ENCODE results near the gene PALD1. TPM values are rescaled to one million over a fixed set of nuclear protein-coding genes. Genes with fewer than 3 reads are reported as not detected.

PALD1 gene
- total RNA-seq, 1 donor from 2014 or later: 0.10 TPM

DNA sequence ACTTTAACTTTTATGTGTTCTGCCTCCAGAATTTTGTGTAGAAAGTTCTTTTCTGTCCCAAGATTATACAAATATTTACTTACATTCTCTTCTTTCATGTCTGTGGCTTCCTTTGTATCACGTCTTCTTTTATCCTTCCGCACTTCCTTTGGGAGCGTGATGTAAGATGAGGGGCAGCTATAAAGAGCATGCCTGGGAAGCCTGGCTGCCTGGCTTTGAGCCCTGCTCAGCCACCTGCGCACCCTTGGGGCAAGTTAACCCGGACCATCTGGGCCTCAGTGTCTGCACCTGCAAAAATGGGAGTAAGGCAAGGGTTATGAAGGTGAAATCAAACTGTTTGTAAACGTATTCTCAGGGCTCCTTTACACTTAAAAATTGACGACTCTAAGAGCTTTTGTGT lies 25.2 kb downstream of the PALD1 start:
- intact Hi-C loops (cut with micrococcal nuclease): no loop called here

DNA sequence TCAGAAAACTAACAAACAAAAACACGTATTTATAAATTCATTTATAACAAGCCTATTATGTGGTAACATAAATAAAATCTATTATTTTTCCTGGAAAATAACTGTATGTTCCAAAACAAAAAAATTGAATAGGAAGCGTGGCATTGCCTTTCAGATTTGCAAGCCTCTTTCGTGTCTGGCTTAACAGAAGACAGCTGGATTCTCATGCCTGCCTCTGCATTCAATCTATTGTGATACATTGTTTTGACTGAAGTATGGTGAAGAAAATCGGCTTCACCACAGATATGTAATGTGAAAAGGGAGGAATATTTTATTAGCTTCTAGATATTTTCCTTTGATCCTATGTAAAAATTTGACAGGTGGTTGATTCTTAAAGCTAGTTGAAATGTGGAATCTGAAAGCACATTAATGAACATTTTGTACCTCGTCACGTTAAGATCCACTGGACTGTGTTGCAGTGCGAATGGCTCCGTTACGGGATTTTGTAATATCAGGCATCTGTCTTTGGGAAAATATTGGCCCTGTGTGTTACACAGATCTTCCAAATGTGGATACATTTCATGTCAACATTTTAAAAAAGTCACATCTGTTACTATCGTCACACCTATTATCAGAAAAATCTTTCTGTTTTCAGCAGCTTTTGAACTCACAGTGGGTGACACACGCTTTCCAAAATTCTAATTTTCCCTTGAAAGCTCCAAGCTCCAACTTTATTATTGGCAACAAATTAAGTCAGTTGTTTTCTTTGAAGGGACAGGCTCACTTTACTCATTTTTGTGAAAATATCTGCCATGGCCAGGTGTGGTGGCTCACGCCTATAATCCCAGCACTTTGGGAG lies 26.2 kb downstream of the PALD1 start:
- intact Hi-C loops (cut with micrococcal nuclease): no loop called here

DNA sequence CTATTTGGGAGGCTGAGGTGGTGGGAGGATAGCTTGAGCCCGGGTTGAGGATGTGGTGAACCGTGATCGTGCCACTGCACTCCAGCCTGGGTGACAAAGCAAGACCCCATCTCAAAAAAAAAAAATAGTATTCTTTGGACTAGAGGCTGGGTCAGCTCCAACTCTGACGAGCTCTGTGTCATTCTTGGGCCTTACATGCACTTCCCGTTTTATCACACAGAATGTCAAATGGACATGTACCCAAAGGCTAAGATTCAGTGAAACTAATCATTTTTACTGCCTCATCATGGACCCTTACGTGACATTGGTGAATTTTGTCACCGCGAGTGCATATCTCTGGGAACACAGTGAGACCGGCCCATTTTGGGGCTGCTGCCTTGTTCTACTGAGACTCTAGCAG lies 27.3 kb downstream of the PALD1 start:
- intact Hi-C loops (cut with micrococcal nuclease): no loop called here

DNA sequence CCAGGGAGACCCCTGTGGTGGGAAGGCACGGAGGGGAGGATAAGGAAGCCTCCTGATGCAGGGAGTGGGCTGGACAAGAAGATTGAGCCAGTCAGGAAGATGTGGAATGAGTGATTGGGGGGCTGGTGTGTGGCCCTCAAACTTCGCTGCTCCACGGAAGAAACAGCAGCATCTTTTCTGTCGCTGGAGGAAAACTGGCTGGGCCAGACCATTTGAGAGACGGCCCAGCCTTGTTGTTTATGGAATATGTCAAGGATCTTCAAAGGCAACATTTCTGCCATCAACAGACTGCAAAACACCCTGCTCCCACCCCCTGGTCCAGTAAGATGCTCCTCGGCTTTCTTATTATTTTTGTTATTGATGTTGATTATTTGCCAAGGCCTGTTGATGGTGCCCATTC lies 29.4 kb downstream of the PALD1 start:
- intact Hi-C loops (cut with micrococcal nuclease): no loop called here

DNA sequence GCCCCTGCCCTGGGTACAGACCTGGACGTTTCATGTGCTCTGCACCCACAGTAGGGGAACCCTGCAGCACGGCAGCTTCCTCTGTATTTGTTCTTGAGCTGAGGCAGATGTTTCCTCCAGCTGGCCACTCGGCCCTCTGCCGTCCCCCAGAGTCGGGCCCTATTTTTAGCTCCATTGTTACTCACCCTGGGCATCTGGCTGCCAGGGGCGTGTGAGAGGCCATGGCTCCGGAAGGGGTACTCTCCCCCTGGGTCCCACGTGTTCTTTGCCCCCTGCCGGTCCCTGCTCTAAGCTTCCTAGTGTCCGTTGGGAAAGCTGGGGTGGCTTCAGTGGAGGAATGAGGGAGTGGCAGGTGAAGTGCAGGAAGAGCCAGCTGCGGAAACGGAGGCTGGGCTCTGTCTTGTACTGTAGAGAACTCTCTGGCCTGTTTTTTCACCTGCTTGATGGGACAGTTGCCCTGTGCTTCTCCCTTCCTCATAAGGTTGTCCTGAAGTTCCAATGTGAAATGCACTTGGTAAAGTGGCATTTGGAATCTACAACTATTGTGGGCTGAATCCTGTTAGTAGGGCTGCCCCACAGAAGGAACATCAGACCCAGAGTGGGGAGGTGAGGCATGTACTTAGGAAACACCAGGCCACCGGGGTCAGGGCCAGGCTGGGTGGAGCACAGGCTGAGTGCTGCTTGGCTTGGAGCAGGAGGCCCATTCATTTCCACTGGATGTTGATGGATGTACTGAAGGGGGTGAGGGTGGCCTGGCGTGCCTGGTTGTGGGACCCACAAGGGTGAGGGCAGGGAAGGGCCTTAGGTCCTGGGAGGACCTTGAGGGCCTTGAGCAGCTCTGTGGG lies 30.6 kb downstream of the PALD1 start:
- intact Hi-C loops (cut with micrococcal nuclease): no loop called here

DNA sequence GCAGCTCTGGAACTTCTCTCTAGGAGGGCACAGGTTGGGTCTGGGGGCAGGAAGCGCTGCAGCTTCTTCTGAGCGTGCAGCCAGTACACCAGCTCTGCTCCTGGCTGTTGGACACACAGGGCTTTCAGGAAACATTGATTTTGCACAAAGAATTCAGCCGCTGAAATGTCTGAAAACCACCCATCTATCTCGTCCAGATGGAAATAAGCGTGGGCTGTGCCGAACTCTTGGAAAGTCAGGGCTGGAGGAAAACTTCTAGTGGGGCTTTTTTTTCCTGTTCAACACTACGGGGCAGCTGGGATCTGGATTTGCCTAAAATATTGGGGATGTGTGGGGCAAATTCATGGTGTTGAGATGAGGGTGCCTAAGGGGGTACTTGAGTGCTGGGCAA lies 31.2 kb downstream of the PALD1 start:
- intact Hi-C loops (cut with micrococcal nuclease): no loop called here

DNA sequence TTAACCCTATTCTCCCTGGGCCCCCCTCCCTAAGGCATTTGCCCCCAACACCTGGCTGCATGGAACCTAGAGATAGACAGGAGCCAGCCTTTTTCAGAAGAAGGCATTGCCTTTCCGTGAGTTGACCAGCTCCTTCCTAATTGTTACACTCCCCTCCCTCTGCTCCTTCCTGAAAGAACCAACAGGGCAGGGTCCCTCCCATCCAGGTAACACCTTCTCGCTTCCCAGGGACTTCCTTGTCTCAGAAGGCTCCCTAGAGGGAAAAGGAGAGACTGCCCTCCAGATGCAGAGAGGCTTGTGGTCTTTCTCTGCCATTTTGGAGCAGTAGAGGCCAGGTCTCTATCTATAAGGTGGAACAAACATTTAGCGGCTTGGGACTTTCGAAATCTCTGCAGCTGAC lies 31.9 kb downstream of the PALD1 start:
- intact Hi-C loops (cut with micrococcal nuclease): no loop called here

DNA sequence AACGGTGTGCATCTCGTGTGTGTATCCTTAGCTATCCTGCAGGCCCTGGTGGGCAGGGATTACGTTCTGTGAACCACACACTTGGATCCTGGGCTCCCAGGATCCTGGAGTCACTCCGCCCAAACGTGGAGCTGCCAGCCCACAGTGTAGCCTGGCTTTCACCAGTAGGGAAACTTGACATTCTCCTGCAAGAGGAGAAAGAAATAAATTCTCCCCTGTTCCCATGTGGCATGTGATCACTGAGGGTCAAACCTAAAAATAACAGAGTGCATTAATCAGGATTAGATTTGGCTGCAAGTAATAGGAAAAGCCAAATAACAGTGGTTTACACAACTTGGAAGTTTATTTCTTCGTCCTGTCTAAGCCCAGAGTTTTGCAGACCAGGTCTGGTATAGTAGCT lies 32.3 kb downstream of the PALD1 start:
- intact Hi-C loops (cut with micrococcal nuclease): no loop called here

DNA sequence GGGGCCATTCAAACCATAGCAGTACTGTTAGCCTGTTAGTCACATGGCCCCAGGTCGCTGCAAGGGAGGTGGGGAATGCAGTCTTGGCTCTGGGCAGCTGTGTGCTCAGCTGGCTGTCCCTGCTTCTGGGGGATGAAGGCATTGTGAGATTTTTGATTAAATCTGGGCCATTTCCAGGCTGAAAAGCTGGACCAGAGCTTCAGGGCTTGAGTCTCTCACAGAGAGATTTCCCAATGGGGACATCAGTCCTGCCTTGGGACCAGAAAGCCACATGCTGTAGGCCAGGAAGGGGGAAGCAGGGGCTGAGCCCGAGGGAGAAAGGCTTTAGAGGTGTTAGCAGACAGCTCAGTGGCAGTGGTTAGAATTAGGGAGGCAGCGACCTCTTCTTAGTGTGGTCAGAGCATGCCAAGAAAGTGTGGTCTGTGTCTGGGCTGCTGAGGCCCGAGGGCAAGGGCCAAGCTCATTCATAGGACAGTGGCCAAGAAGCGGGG lies 33.6 kb downstream of the PALD1 start:
- intact Hi-C loops (cut with micrococcal nuclease): no loop called here

DNA sequence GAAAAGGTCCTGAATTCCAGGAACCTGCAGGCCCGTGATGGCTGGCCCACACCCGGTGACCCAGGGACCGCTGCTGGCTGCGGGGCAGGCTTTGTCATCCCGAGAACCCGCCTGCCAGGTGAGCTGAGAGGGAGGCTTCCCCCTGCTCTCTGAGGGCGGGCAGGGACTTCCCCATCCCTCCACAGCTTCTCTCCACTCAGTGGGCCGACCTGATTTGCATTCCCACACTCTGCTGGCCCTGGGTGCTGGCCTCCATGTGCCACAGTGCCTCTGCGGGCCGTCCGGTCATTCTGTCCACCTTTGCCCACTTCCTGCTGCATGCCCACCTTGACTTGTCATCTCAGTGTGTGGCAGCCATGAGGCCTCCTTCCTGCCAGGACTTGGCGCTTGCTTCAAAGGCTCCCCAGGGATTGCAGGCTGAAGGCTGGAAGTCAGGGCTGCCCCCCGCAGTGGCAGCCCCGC lies 35.3 kb downstream of the PALD1 start:
- intact Hi-C loops (cut with micrococcal nuclease): no loop called here

DNA sequence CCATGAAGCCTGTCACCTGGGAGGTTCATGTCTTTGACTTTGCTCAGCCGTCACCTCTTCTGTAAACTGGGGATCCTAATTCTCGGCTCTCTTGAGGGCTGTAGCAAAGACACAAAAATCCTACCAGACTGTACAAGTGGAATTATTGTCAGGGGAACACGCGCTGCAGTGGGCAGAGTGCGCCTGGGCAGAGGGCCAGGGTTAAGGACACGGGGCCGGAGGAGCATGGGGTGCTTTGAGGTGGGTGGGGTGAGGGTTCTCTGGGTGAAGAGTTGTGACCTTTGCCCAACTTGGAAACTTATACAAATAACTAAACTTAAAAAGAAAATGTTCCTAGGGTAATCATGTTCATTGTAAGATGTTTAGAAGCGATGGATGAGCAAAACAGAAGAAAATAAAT lies 36.0 kb downstream of the PALD1 start:
- intact Hi-C loops (cut with micrococcal nuclease): no loop called here

DNA sequence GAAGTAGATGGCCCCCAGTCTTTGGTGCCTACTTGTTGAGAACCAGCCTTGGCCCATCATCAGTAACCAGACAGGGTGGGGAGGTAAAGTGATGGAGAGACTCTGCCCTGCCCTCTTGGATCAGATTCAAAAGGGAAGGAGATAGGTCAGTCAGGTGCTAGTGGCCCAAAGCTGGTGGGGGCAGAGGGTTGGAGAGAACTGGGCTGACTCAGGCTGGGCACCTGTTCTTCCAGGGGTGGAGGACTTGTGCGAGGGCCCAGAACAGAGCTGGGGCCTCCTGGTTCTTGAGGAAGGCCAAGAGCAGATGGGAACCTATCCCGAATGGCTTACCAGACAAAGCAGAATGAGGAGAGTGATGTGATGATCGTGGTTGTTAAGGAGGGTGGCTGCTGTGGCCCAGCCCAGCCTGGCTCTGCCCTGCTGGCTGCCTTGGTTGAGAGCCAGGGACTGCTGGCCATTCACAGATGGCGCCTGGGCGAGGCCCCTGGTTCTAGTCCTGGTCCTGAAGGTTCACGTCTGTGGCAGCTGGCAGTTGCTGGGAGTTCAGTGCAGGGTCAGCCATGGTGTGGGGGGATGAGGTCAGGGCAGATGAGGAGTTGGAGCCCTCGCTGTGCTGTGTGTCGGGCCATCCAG lies 36.6 kb downstream of the PALD1 start:
- intact Hi-C loops (cut with micrococcal nuclease): no loop called here

DNA sequence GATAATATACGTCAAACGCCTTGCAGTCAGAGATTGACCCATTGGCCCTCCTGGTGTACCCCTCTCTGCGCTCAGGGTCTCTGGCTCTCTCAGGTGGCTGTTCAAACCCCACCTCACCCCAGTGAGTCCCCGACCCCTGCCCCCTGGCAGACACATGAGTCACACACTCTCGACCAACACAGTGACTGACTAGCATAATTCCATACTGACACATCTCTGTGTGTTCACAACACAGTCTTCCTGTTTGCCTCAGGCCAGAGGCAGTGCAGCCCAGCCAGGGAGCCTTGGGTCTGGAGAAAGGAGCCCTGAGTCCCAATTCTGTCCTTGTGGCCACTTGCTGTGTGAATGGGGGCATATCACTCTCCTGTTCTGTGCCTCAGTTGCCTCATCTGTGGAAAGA lies 40.1 kb downstream of the PALD1 start:
- intact Hi-C loops (cut with micrococcal nuclease): no loop called here

DNA sequence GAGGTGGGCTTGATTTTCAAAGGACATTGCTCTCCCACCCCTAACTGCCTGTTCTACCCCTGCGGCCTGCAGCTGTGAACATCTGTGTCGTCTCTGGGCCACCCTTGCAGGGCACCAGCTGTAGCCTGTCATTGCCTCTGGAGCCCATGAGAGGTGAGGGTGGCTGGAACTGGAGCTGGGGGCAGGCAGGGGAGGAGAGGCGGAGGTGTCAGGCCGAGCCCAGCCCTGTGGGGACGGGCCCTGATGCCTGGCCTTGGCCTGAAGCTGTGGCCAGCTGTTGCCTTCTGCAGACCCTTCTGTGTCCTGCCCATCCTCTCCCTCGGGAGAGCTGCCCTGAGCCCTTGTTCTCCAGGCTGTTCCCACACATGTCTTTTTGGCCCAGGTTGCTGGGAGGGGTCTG lies 44.5 kb downstream of the PALD1 start:
- intact Hi-C loops (cut with micrococcal nuclease): no loop called here

DNA sequence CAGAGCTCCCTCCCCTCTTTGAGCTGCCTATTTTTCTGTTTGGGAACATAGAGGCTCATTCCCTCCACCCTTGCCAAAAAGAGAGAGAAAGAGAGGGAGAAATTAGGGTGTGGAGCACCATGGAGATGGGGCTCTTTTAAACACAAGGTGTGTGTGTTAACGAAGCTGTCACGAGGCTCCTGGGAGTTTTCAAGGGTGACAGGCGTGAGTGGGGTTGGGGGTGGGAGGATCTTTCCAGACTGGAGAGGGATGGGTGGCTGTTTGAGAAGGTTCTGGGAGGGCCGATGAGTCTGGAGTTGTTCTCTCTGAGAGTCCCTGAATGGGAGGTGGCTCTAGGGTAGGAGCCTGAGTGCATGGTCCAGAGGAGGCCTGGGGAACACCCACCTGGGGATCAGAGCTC lies 45.0 kb downstream of the PALD1 start:
- intact Hi-C loops (cut with micrococcal nuclease): no loop called here

DNA sequence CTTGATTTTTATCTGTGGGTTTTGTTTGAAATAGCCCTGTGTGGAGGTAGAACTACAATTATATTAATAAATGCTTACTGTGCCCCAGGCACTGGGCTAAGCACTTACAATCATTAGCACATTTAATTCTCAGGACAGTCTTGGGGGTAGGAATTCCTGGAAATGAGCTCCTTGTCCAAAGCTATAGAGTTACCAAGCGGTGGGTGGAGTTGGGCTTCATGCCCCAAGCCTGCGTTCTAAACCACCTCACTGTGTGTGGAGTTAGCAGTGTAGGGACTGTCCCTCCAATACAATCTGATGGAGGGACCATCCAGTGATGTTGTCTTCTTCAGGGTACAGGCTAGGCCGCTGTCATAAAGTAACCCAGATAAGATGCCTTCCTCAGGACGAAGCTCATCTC lies 49.7 kb downstream of the PALD1 start:
- intact Hi-C loops (cut with micrococcal nuclease): no loop called here

DNA sequence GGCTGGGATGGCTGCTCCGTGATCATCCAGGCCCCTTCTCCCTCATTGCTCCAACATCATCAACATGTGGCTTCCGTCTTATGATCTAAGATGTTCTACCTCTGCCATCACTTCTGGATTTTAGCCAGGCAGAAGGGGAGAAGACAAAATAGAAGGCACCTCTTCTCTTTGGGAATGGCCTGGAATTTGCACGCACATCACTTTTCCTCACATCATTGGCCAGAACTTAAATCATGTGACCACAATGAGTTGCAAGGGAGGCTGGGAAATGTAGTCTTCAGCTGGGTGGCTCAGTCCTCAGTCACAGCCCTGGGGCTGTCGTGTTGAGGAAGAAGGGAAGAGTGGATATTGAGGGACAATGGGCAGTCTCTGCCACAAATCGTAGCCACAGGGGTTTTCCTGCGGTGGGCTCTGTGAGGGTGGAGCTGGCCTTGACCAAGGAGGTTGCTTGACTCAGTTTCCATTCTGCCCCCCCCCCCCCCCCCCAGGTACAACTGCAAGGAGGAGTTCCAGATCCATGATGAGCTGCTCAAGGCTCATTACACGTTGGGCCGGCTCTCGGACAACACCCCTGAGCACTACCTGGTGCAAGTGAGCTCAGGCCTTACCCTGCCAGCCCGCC lies 50.3 kb downstream of the PALD1 start:
- intact Hi-C loops (cut with micrococcal nuclease): no loop called here

DNA sequence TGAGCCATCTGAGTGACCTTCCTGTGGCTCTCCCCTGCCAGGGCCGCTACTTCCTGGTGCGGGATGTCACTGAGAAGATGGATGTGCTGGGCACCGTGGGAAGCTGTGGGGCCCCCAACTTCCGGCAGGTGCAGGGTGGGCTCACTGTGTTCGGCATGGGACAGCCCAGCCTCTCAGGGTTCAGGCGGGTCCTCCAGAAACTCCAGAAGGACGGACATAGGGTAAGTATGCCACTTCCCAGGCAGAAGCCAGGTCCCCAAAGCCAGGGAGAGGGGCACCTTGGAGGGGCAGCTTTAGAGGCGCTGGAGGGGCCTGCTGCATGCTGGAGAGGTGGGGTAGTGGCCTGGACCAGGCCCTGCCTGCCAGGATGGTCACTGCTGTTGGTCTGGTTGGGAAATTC lies 51.3 kb downstream of the PALD1 start:
- intact Hi-C loops (cut with micrococcal nuclease): no loop called here

DNA sequence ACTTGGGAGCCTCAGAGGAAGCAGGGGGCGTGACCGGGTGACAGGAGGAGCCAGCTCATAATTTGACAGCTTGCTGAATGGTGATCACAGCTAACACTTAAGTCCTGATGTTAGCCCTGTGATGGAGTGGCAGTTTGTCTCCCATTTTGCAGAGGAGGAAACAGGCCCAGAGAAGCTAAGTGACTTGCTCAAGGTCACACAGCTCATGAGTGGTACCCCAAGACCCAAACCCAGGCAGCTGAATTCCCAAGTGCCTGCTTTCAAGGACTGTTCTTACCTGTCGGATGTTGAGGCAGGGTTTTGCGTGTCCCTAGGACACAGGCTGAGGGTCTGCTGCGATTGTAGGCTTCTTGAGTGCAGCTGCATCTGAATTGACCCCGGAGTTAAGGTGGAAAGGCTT lies 51.7 kb downstream of the PALD1 start:
- intact Hi-C loops (cut with micrococcal nuclease): no loop called here

DNA sequence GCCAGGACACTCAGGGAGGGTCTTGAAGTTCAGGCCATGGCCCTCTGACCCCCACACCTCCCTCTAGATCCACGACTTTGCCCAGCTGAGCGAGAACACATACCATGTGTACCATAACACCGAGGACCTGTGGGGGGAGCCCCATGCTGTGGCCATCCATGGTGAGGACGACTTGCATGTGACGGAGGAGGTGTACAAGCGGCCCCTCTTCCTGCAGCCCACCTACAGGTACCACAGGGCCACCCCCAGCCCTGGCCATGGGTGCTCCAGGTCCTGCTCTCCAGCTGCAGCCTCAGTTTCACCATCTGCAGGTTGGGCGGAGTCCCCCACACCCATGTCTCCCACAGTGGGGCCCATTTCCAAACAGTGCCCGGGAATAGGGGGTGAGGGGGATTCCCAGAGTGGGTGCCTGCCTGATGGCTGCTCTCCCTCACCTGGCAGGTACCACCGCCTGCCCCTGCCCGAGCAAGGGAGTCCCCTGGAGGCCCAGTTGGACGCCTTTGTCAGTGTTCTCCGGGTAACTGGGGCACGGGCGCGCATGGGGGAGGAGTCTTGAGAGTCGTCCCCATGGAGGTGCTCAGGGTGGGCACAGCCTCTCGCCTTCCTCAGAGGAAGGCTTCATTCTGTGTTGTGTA lies 54.1 kb downstream of the PALD1 start:
- intact Hi-C loops (cut with micrococcal nuclease): no loop called here

DNA sequence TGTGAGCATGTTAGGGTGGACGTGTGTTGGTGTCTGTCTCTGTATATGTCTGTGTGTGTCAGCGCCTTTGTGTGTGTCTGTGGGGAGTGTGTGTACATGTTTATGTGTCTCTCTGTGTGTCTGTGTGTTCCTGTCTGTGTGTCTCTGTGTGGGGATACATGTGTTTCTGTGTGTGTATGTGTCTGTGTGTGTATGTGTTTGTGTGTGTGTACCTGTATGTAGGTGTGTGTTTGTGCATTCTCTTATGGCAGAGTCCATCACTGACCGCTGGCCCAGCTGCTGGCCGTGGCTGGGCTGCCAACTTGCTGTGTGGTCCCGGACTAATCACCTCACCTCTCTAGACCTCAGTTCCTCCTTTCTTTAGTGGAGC lies 54.6 kb downstream of the PALD1 start:
- intact Hi-C loops (cut with micrococcal nuclease): no loop called here

All from T-helper 1 cell treated with Interleukin-12 subunit alpha and Interleukin-12 subunit beta and Interleukin-4 antibody, amounts not matched to agents 30 ng/mL and 1 ng/mL, for 36 hours (primary cell).